AG09319 (cell line): ENCODE data around the gene TBC1D14.

Source experiments
- DNase-seq: peaks from one replicate; pipeline ENCODE4 v3.0.0-alpha.2; 2010; ENCODE audit warnings: low read depth; ENCODE audit errors: extremely low read depth
- TF ChIP-seq, protein P1 (sequence below): IDR thresholded peaks from 2 replicates; pipeline ENCODE4 v1.5.1; 2011; ENCODE audit warnings: low read depth, mild to moderate bottlenecking, inconsistent platforms, low read length, moderate library complexity

Gene TBC1D14

DNA sequence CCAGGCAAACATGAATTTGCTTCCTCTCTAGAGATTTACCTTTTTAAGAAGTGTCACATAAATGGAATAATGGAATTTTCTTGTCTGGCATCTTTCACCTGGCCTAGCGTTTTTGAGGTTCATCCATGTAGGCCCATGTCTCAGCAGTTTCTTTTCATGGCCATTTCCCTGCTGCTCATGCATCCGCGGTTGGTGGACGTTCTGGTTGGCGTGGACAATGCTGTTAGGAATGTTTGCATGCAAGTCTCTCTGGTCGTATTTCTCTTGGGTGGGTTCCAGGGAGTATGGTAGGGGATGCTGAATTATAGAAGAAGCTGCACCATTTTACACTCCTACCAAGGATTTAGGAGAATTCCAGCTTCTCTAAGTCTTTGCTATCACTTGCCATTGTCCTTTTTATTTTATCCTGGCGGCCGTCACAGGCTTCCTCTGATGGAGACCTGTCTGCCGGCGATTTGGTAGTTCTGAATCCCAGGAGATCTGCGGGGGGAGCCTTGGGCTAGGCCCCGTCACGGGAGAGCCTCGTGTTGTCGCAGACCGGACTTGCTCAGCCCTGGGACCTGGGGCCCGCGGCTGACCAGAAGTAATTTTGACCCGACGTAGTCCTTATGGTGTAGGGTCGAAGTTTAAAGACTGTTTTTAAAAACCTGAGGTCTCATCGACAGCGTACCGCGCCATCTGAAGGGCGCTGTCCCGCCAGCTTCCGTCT lies 76.6 kb downstream of the TBC1D14 start:
- no peak for DNase-seq
- TF ChIP-seq, protein P1, sequence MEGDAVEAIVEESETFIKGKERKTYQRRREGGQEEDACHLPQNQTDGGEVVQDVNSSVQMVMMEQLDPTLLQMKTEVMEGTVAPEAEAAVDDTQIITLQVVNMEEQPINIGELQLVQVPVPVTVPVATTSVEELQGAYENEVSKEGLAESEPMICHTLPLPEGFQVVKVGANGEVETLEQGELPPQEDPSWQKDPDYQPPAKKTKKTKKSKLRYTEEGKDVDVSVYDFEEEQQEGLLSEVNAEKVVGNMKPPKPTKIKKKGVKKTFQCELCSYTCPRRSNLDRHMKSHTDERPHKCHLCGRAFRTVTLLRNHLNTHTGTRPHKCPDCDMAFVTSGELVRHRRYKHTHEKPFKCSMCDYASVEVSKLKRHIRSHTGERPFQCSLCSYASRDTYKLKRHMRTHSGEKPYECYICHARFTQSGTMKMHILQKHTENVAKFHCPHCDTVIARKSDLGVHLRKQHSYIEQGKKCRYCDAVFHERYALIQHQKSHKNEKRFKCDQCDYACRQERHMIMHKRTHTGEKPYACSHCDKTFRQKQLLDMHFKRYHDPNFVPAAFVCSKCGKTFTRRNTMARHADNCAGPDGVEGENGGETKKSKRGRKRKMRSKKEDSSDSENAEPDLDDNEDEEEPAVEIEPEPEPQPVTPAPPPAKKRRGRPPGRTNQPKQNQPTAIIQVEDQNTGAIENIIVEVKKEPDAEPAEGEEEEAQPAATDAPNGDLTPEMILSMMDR = no peak

DNA sequence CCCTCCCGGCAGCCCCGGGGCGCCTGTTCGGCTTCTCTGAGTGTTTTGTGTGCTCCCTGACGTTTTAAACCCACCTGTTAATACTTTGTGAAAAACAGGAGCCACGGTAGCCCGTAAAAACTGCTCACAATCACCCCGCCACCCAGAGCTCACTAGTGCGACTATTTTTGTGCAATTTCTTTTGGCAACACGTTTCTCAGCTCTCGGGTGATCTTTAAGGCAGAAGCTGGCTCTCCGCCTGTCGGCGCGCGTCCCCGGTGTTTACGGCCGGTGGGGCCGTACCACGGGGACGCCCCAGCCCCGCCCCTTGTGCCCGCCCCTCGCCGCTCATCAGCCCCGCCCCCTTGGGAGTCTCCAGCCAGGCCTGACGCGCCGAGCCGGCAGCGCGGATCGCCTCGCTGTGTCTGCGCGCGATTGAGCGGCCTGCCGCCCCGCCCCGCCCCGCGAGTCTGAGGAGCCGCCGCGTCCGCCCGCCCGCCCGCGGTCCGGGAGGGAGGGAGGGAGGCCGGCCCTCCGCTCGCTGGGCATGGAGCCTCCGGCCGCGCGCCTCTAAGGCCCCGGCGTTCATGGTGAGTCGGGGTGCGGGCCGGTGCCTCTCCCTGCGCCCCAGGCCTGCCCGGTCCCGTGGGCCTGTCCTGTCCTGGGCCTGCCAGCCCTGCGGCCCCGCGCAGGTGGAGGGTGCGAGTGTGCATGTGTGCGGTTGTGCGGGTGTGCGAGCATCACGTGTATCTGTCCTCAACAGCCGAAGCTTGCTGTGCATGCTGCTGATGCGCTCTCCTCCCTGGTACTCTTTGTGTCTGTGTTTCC lies 77.4 kb downstream of the TBC1D14 start:
- TF ChIP-seq, protein P1 = no peak
- DNase-seq = peak; percentile 80

DNA sequence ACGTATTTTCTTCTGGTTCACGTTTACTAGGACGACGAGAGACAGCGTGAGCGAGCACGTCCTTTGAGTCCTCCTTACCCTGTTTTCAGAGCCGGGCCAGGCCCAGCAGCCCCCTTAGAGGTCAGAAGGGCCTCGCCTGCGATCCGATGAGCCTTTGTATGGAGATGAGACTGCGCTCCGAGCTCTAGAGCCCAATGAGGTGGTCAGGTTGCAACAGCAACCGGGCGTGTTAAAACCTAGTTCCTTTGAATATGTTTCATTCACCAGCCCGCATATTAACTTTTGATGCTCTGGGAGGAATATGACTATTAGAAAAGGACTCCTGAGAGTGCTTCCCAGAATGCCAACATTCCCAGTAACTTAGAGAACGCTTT lies 77.9 kb downstream of the TBC1D14 start:
- DNase-seq = no peak
- TF ChIP-seq, protein P1 = no peak

DNA sequence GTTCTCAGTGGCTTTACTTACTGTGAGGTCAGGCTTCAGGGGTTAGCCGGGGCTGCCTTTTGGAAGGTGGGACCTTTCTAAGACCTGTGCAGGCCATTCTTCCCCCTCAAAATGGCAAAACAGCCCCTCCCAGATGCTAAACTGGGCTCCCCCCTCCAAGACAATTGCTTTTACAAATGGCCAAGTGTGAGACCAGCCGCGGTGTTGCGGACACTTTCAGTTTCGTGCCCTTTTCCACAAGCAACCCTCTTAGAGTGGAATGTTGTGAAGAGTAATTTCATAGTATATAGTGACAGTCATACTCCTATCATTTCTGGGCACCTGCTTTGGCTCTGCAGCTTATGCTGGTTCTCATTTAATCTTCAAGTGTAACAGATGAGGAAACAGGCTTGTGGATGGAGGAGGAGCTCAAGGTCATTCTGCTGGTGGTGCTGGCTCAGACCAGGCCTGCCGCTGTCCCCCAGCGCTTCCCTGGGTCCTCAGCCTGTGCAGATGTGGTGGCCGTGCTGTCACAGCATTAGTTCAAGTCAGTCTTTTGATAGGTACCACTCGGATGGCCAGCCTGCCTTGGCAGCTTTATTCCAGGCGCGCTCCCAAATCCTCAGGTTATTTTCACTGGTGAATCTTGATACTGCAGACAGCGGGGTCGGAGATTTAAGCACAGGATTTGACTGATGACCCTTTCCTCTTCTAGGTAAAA lies 78.5 kb downstream of the TBC1D14 start:
- TF ChIP-seq, protein P1 = no peak
- DNase-seq = no peak

DNA sequence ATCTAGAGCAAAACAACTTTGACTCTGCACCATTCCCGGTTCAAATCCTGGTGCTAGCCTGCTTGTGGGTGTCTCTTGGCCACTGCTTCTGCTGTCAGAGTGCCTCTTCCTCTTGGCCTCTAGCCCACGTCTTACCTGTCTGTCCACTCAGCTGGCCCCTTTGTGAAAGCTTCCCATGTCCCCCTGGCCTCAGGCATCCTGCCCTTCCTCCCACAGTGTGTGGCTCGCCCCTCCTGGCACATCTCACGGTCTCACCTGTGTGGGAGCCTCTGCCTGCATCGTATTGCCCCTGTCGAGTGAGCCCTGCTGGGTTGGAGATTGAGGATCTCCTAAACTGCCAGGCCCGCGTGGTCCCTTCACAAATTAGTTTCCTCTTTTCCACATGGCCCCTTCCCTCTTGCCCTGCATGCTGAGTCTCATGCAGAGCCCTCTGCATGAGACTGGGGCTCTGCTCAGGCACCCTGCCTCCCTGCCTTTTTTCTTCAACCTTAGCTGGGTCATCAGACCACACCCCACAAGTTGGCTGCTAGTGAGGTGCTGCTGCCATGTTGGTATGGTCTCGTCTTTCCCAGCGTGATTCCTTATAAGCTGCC lies 79.8 kb downstream of the TBC1D14 start:
- TF ChIP-seq, protein P1 = no peak
- no peak for DNase-seq

DNA sequence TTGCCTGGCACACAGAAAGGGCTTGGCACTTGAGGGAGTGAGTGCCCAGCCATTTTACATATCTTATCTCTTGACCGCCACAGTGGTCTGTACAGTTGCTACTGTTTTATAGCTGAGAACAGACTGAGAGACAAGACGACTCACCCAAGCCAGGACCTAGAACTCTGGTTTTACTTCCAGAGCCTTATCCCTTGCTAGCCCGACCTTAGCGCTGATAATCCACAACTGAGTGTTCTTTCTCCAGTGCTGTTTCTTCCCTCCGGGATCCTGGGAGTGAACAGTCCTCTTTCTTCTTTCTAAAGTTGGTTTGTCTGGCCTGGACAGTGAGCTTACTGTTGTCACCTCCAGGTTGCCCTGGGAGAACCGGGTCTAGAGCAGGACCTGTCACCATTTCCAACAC lies 81.0 kb downstream of the TBC1D14 start:
- TF ChIP-seq, protein P1 = no peak
- DNase-seq = no peak

DNA sequence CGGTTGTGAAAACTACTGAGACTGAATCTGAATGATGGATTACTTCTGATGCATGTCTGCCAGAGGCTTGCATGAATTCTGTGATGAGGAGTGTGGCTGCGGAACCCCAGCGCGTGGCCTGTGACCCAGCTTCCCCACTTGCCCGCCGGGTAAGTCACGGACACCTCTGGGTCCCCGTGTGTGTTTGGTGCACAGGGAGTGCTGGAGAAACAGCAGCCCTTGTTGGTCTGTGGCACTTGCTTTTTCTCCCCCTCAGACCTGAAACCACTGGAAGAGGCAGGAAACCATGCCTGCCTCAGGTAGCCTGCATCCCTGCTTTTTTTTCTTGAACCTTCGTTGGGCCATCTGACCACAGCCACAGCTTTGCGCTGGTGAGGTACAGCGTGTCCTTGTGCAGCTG lies 81.6 kb downstream of the TBC1D14 start:
- no peak for DNase-seq
- TF ChIP-seq, protein P1 = no peak
